BLaER1 treated with 17β-estradiol and CSF1 and Interleukin-3, amounts not matched to agents 10 nM and 100 nM (cell line): Measurements from ENCODE around the gene SHROOM1.
A peak's percentile ranks its signal among the peaks of the same experiment; 100 is the strongest.
"Not testable (repeated sequence)": the region's sequence is repeated elsewhere in the genome, so short reads cannot be mapped to it uniquely, and the experiment has no call there.

ENCODE experiments used
- H3K27ac ChIP-seq, 11 experiments: shearing (Covaris generic); formaldehyde crosslinking; 2 replicates each; pipeline ENCODE4 v1.8.1; 2022
- H3K27me3 ChIP-seq, 11 experiments: shearing (Covaris generic); formaldehyde crosslinking; 2 replicates each; pipeline ENCODE4 v1.8.1; 2022
- H3K36me3 ChIP-seq, 11 experiments: shearing (Covaris generic); formaldehyde crosslinking; 2 replicates each; pipeline ENCODE4 v1.8.1; 2022
- H3K4me1 ChIP-seq, 10 experiments: shearing (Covaris generic); formaldehyde crosslinking; 2 replicates each; pipeline ENCODE4 v1.8.1; 2022
- H3K4me2 ChIP-seq, 11 experiments: shearing (Covaris generic); formaldehyde crosslinking; 2 replicates each; pipeline ENCODE4 v1.8.1; 2022
- H3K4me3 ChIP-seq, 10 experiments: shearing (Covaris generic); formaldehyde crosslinking; 2 replicates each; pipeline ENCODE4 v1.8.1; 2022
- H3K9ac ChIP-seq, 11 experiments: shearing (Covaris generic); formaldehyde crosslinking; 2 replicates each; pipeline ENCODE4 v1.8.1; 2022
- H3K9me3 ChIP-seq, 11 experiments: shearing (Covaris generic); formaldehyde crosslinking; replicated peaks in 1 of 11; 2 replicates each; pipeline ENCODE4 v1.8.1; 2022
- H4K20me1 ChIP-seq, 11 experiments: shearing (Covaris generic); formaldehyde crosslinking; 2 replicates each; pipeline ENCODE4 v1.8.1; 2022
- Cebpa-rat ChIP-seq, 11 experiments: shearing (Covaris generic); IDR thresholded peaks; 2 replicates each; pipeline ENCODE4 v1.8.1; 2022

SHROOM1 gene

DNA sequence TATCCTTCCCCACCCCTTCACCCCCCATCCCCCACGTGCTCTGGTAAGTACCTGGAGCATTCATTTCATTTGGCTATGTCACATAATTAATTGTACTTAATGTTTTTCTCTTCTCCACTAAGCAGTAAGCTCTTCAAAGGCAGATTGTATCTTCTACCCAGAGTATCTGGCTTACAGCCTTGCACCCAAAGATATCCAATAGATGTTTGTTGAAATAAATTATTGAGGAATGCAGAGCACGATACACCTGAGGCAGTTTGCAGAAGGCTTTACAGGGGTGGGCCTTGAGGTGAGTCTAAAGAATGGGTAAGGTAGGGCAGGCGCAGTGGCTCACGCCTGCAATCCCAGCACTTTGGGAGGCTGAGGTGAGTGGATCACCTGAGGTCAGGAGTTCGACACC is 19.8 kb downstream of the SHROOM1 start:
- TF ChIP-seq Cebpa-rat (IDR thresholded peaks at IDR 0.05): no peak
- peaks cover 22 to 31% (median 27%) of the 10 kb centered on the region in 10 experiments for H3K4me1 ChIP-seq
- peaks cover 0 to 13% (median 11%) of the 10 kb centered on the region in 11 experiments; a peak in 18 of 22 replicates for H3K9me3 ChIP-seq
- H3K27ac ChIP-seq: no peak overlapping the region
- no peak overlapping the region for H3K4me2 ChIP-seq
- H3K9ac ChIP-seq: no peak overlapping the region
- no peaks in the 10 kb centered on the region for H3K36me3 ChIP-seq
- H4K20me1 ChIP-seq: peaks cover 0 to 19% (median 0%) of the 10 kb centered on the region in 11 experiments; a peak in 6 of 22 replicates
- H3K4me3 ChIP-seq: no peak overlapping the region
- H3K27me3 ChIP-seq: peaks cover 47 to 68% (median 52%) of the 10 kb centered on the region in 11 experiments

DNA sequence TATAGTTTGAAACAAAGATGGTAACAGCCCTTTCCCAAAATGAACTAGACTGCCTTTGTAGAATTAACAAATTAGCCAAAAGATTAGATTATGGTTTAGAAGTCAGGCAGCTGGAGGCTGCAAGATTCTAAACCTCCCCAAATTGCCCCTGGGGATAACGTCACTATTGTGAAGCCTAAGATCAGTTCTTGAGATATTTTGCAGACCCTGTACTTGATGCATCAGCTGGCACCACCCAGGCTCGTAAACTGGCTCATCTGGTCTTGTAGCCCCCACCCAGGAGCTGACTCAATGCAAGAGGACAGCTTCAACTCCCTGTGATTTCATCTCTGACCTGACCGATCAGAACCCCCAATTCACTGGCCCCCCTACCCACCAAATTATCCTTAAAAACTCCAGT is 21.6 kb downstream of the SHROOM1 start:
- H4K20me1 ChIP-seq: peaks cover 0 to 14% (median 0%) of the 10 kb centered on the region in 11 experiments; a peak in 6 of 22 replicates
- H3K4me2 ChIP-seq: no peak overlapping the region
- H3K9me3 ChIP-seq: peaks cover 0 to 3% (median 2%) of the 10 kb centered on the region in 11 experiments; a peak in 18 of 22 replicates
- H3K4me1 ChIP-seq: peaks cover 22 to 32% (median 28%) of the 10 kb centered on the region in 10 experiments
- H3K27me3 ChIP-seq: peaks cover 33 to 51% (median 35%) of the 10 kb centered on the region in 11 experiments
- H3K36me3 ChIP-seq: no peaks in the 10 kb centered on the region
- TF ChIP-seq Cebpa-rat (IDR thresholded peaks at IDR 0.05): no peak
- H3K4me3 ChIP-seq: no peak overlapping the region
- H3K27ac ChIP-seq: no peak overlapping the region
- H3K9ac ChIP-seq: no peak overlapping the region

DNA sequence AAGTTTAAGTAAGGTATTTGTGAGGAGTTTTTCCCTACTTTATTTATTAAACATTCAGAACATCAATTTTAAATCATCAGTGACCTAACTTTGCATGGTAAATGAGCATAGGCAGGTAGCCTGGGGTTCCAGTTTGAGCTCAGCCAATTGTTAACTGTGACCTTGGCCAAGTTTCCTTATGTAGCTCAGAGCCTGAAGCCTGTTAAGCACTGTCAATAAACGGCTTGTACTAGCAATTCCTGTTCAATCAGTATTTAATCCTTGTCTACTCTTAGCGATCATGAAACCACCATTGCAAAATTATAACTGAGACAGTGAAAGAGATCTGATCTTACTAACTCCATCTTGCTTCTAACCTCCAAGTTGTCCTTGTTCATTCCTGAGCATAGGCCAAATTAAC is 22.0 kb downstream of the SHROOM1 start:
- TF ChIP-seq Cebpa-rat (IDR thresholded peaks at IDR 0.05): no peak
- H4K20me1 ChIP-seq: peaks cover 0 to 10% (median 0%) of the 10 kb centered on the region in 11 experiments; a peak in 4 of 22 replicates
- H3K9me3 ChIP-seq: no peaks in the 10 kb centered on the region; a peak in 2 of 22 replicates
- H3K27me3 ChIP-seq: peaks cover 29 to 47% (median 30%) of the 10 kb centered on the region in 11 experiments
- H3K4me1 ChIP-seq: peaks cover 18 to 27% (median 24%) of the 10 kb centered on the region in 10 experiments
- no peak overlapping the region for H3K4me3 ChIP-seq
- H3K9ac ChIP-seq: no peak overlapping the region
- no peak overlapping the region for H3K4me2 ChIP-seq
- no peak overlapping the region for H3K27ac ChIP-seq
- no peaks in the 10 kb centered on the region for H3K36me3 ChIP-seq

DNA sequence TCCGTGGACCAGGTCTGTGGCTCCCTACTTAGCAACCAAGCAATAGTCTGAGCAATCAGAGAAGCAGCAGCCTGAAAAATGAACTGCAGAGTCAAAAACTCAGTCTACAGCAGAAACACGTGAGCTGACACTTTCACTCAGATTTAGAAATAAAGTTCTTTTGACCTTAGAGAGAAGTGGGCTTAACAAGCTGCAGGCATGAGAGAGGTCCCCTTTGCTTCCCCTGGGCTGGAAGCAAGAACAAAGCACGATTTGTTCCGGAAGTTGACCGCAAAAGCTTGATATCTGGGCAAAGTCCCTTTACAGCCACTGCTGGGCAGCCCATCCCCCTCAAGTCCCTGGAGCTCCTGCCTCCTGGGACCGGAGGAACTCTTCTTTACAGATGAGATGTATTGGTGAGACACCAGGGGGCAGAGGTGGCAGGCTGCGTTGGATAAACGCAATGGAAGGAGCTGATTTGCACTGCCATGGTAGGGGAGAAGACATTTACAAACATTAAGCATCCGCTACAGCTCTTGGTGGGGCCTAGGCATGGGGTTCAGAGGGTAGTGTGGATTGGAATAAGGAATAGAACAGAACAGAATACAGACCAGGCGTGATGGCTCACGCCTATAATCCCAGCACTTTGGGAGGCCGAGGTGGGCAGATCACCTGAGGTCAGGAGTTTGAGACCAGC is 23.1 kb downstream of the SHROOM1 start:
- H3K4me3 ChIP-seq: no peak overlapping the region
- peaks cover 12 to 20% (median 16%) of the 10 kb centered on the region in 10 experiments for H3K4me1 ChIP-seq
- peaks cover 17 to 35% (median 19%) of the 10 kb centered on the region in 11 experiments for H3K27me3 ChIP-seq
- peak overlapping the region in 4 of 11 experiments; percentile 28 to 51 (median 41); a peak in 2 of 22 replicates for H3K9ac ChIP-seq
- peaks cover 0 to 4% (median 0%) of the 10 kb centered on the region in 11 experiments; a peak in 1 of 22 replicates for H4K20me1 ChIP-seq
- no peaks in the 10 kb centered on the region for H3K36me3 ChIP-seq
- H3K27ac ChIP-seq: peak overlapping the region in 4 of 11 experiments; percentile 12 to 47 (median 22); a peak in 4 of 22 replicates
- peak overlapping the region; percentile 48 to 85 (median 69) for H3K4me2 ChIP-seq
- no peak for TF ChIP-seq Cebpa-rat (IDR thresholded peaks at IDR 0.05)
- H3K9me3 ChIP-seq: no peaks in the 10 kb centered on the region; a peak in 2 of 22 replicates

DNA sequence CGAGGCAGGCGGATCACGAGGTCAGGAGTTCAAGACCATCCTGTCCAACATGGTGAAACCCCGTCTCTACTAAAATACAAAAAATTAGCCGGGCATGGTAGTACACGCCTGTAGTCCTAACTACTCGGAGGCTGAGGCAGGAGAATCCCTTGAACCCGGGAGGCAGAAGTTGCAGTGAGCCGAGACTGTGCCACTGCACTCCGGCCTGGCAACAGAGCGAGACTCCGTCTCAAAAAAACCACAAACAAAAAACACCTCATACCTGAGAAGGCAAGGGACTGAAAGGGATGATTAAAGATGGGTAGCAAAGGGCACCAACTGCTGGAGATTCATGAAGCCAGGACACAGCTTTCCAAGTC is 23.7 kb downstream of the SHROOM1 start:
- Histone ChIP-seq H3K4me2 (peak overlapping the region; percentile 48 to 85 (median 69)), H3K27ac (peak overlapping the region in 4 of 11 experiments; percentile 12 to 47 (median 22); a peak in 4 of 22 replicates), H3K4me1 (peaks cover 12 to 20% (median 16%) of the 10 kb centered on the region in 10 experiments), H3K9ac (peak overlapping the region in 4 of 11 experiments; percentile 28 to 51 (median 41); a peak in 2 of 22 replicates), H3K27me3 (peaks cover 12 to 30% (median 14%) of the 10 kb centered on the region in 11 experiments)
- H4K20me1 ChIP-seq, H3K4me3 ChIP-seq, H3K9me3 ChIP-seq, H3K36me3 ChIP-seq: not testable (repeated sequence)

DNA sequence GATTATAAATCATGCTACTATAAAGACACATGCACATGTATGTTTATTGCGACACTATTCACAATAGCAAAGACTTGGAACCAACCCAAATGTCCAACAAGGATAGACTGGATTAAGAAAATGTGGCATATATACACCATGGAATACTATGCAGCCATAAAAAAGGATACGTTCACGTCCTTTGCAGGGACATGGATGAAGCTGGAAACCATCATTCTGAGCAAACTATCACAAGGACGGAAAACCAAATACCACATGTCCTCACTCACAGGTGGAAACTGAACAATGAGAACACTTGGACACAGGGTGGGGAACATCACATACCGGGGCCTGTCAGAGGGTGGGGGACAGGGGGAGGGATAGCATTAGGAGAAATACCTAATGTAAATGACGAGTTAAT is 24.6 kb downstream of the SHROOM1 start:
- not testable (repeated sequence) for H3K4me2 ChIP-seq, H3K27ac ChIP-seq, H3K9ac ChIP-seq, H3K4me3 ChIP-seq, H3K9me3 ChIP-seq, H3K36me3 ChIP-seq, H4K20me1 ChIP-seq
- Histone ChIP-seq H3K27me3 (peaks cover 3 to 21% (median 5%) of the 10 kb centered on the region in 11 experiments; a peak in 19 of 22 replicates), H3K4me1 (peaks cover 12 to 20% (median 16%) of the 10 kb centered on the region in 10 experiments)

DNA sequence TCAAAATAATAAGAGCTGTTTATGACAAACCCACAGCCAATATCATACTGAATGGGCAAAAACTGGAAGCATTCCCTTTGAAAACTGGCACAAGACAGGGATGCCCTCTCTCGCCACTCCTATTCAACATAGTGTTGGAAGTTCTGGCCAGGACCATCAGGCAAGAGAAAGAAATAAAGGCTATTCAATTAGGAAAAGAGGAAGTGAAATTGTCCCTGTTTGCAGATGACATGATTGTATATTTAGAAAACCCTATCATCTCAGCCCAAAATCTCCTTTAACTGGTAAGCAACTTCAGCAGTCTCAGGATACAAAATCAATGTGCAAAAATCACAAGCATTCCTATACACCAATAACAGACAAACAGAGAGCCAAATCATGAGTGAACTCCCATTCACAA is 26.2 kb downstream of the SHROOM1 start:
- H3K27me3 ChIP-seq: peaks cover 0 to 13% (median 0%) of the 10 kb centered on the region in 11 experiments; a peak in 2 of 22 replicates
- not testable (repeated sequence) for H3K4me3 ChIP-seq, H3K9ac ChIP-seq, H3K9me3 ChIP-seq, H4K20me1 ChIP-seq, H3K36me3 ChIP-seq, H3K27ac ChIP-seq
- H3K4me1 ChIP-seq: peaks cover 12 to 20% (median 16%) of the 10 kb centered on the region in 10 experiments
- 0 out of 22 replicates have a peak overlapping the region, but pooled peaks of 1 of the 11 experiments have one; percentile 15 for H3K4me2 ChIP-seq

DNA sequence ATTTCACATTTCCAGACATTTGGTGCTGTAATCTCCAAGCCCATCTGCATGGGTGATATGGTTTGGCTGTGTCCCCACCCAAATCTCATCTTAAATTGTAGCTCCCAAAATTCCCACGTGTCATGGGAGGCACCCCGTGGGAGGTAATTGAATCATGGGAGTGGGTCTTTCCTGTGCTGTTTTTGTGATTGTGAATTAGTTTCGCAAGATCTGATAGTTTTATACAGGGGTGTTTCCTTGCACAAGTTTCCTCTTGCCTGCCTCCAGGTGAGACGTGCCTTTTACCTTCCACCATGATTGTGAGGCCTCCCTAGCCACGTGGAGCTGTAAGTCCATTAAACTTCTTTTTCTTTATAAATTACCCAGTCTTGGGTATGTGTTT is 27.8 kb downstream of the SHROOM1 start:
- H3K9ac ChIP-seq, H3K27me3 ChIP-seq, H4K20me1 ChIP-seq, H3K4me2 ChIP-seq, H3K4me3 ChIP-seq, H3K27ac ChIP-seq, H3K36me3 ChIP-seq, H3K9me3 ChIP-seq: not testable (repeated sequence)
- H3K4me1 ChIP-seq: peaks cover 12 to 18% (median 15%) of the 10 kb centered on the region in 10 experiments
- TF ChIP-seq Cebpa-rat (IDR thresholded peaks at IDR 0.05): peak in 1 of 11 experiments; percentile 70; a peak in 1 of 22 replicates

DNA sequence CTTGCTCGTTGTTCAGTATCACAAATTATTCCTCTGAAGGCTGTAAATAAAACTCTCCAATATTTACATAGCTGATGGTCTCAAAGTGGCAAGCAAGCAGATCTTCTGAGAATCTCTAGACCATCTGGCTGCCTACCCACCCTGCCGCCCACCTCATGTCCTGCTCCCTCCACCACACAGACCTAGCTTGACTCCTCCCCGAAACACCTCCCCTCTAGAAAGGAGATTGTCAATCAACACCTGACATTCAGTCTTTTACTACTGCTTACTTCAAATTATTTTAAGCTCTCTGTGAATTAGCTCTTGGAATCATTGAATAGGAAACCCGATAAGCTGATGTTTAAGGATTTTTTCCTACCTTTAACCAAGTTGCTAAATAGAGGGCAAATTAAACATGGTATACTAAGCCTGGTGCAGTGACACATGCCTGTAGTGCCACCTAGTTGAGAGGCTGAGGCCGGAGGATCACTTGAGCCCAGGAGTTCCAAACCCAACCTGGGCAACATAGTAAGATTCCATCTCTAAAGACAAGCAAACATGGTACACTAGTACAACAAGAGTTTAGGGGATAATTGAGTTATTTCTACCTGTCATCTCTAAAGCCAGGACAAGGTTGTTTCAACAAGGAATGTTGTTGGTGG is 28.3 kb downstream of the SHROOM1 start:
- no peak overlapping the region for H3K9ac ChIP-seq
- no peaks in the 10 kb centered on the region for H3K27me3 ChIP-seq
- TF ChIP-seq Cebpa-rat (IDR thresholded peaks at IDR 0.05): no peak
- no peaks in the 10 kb centered on the region for H3K36me3 ChIP-seq
- no peak overlapping the region for H3K4me3 ChIP-seq
- H3K9me3 ChIP-seq: no peaks in the 10 kb centered on the region; a peak in 2 of 22 replicates
- no peak overlapping the region for H3K4me2 ChIP-seq
- no peaks in the 10 kb centered on the region for H4K20me1 ChIP-seq
- H3K27ac ChIP-seq: no peak overlapping the region
- peaks cover 7 to 13% (median 9%) of the 10 kb centered on the region in 10 experiments for H3K4me1 ChIP-seq
